Activated naive CD8-positive, alpha-beta T cell treated with anti-CD3 and anti-CD28 coated beads, Interleukin-2, amount 50 U/mL, for 16 hours (primary cell): Measurements from ENCODE around the gene ABCA5.
A peak's percentile ranks its signal among the peaks of the same experiment; 100 is the strongest.

Experiments
- DNase-seq: peaks from one replicate; pipeline ENCODE4 v3.0.0-alpha.2; 2020; ENCODE audit warnings: low read depth, low spot score

Gene ABCA5

GRCh38 chr17:69268543-69269014 lies 58.4 kb downstream of the ABCA5 start:
- no peak for DNase-seq

- DNase-seq, result no peak
These were observed 59.7 kb downstream of the ABCA5 start for GRCh38 chr17:69267219-69267618.

- no peak for DNase-seq
These were observed 61.1 kb downstream of the ABCA5 start for GRCh38 chr17:69265873-69266272.

- DNase-seq, result no peak
These were observed 72.7 kb downstream of the ABCA5 start for GRCh38 chr17:69254187-69254586.

- DNase-seq, result no peak
These were observed 76.3 kb downstream of the ABCA5 start for GRCh38 chr17:69250641-69251040.

GRCh38 chr17:69246726-69247375 lies 80.1 kb downstream of the ABCA5 start:
- no peak for DNase-seq

GRCh38 chr17:69246202-69246601 lies 80.7 kb downstream of the ABCA5 start:
- DNase-seq, result no peak

- no peak for DNase-seq
These were observed 81.3 kb downstream of the ABCA5 start for GRCh38 chr17:69245617-69246016.

- no peak for DNase-seq
These were observed 87.0 kb downstream of the ABCA5 start for GRCh38 chr17:69239611-69240600.

- no peak for DNase-seq
These were observed 90.0 kb downstream of the ABCA5 start for GRCh38 chr17:69236946-69237345.

- no peak for DNase-seq
These were observed 90.5 kb downstream of the ABCA5 start for GRCh38 chr17:69236464-69236863.

GRCh38 chr17:69235338-69236058 lies 91.4 kb downstream of the ABCA5 start:
- DNase-seq, result peak; percentile 35

GRCh38 chr17:69232650-69233049 lies 94.3 kb downstream of the ABCA5 start:
- no peak for DNase-seq

- DNase-seq, result no peak
These were observed 95.4 kb downstream of the ABCA5 start for GRCh38 chr17:69231521-69231920.

- DNase-seq, result no peak
These were observed 96.0 kb downstream of the ABCA5 start for GRCh38 chr17:69230939-69231338.

- no peak for DNase-seq
These were observed 98.4 kb downstream of the ABCA5 start, which contains the start of gene ABCA10 for GRCh38 chr17:69228576-69228975. TSS of gene ABCA10 (minus strand) at chr17:69228824. CDS start at chr17:69225358, 3,466 bp downstream.

GRCh38 chr17:69228018-69228417 lies 98.9 kb downstream of the ABCA5 start:
- no peak for DNase-seq

- DNase-seq, result no peak
These were observed 99.4 kb downstream of the ABCA5 start for GRCh38 chr17:69227541-69227940.

GRCh38 chr17:69223809-69224208 lies 103.1 kb downstream of the ABCA5 start:
- no peak for DNase-seq

- no peak for DNase-seq
These were observed 104.2 kb downstream of the ABCA5 start for GRCh38 chr17:69222707-69223258.

- DNase-seq, result no peak
These were observed 106.8 kb downstream of the ABCA5 start for GRCh38 chr17:69220098-69220497.

- no peak for DNase-seq
These were observed 107.9 kb downstream of the ABCA5 start for GRCh38 chr17:69218986-69219385.
